Activated CD4-positive, alpha-beta T cell treated with anti-CD3 and anti-CD28 coated beads, Interleukin-2, amount 50 U/mL, for 16 hours (primary cell): Measurements from ENCODE around the gene CALML6.

Source experiments
- DNase-seq: peaks from one replicate; pipeline ENCODE4 v3.0.0-alpha.2; 2020

CALML6 gene

GRCh38 chr1:1911350-1912041 lies 3.6 kb upstream of the CALML6 start:
- no peak for DNase-seq

DNA sequence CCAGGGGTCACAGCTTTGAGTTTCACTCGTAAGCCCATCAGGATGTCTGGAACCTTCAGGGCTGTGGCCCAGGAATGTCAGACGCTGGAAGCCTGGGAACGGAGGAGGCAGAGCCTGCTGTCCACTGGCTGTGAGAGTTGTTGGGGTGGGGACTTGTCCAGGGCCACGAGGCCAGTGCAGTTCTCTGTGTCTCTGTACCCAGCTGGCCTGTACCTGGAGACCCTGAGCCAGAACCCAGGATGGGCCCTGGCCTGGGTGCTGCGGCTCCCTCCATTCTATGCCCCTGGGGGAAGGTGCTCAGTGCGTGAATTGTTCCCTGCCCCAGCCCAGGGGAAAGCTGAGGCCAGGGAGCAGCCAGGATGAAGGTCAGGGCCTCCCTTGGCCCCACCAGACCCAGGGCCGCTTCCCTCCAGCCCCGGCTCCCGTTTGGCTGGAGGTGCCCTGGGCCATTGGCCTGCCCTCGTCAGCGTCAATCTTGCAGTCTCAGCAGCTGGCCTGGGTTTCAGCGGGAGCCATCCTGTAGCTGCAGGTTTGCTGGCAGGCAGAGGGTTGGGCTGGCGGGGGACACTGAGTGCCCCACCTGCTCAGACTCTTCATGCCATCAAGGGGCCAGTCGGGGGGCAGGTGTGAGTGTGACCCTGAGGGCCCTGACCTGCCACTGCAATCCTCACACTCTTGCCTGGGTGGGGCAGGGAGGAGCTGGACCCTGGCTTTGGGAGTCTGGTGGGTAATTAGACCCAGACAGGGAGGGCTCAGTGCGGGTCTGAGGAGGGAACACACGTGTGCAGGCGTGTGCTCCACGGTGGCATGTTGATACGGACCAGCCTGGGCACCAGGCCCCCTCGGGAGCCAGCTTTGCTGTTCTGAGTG lies 724 bp upstream of the CALML6 start:
- DNase-seq = no peak

- DNase-seq = no peak
Measured at GRCh38 chr1:1915911-1916840, 1.1 kb downstream of the CALML6 start.

DNA sequence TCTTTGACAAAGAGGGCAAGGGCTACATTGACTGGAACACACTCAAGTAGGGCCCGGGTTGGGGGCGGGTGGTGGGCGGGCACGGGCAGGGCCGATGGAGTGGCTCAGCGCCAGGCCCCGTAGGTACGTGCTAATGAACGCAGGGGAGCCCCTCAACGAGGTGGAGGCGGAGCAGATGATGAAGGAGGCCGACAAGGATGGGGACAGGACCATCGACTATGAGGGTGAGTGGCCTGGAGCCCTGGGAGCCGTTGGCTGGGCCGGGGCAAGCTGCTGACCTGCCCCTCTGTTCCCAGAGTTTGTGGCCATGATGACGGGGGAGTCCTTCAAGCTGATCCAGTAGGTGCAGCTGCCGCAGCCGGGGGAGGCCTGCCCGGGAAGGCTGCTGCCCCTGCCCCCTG lies 1.8 kb downstream of the CALML6 start:
- no peak for DNase-seq

- no peak for DNase-seq
Measured at GRCh38 chr1:1917304-1917976, 2.4 kb downstream of the CALML6 start.

DNA sequence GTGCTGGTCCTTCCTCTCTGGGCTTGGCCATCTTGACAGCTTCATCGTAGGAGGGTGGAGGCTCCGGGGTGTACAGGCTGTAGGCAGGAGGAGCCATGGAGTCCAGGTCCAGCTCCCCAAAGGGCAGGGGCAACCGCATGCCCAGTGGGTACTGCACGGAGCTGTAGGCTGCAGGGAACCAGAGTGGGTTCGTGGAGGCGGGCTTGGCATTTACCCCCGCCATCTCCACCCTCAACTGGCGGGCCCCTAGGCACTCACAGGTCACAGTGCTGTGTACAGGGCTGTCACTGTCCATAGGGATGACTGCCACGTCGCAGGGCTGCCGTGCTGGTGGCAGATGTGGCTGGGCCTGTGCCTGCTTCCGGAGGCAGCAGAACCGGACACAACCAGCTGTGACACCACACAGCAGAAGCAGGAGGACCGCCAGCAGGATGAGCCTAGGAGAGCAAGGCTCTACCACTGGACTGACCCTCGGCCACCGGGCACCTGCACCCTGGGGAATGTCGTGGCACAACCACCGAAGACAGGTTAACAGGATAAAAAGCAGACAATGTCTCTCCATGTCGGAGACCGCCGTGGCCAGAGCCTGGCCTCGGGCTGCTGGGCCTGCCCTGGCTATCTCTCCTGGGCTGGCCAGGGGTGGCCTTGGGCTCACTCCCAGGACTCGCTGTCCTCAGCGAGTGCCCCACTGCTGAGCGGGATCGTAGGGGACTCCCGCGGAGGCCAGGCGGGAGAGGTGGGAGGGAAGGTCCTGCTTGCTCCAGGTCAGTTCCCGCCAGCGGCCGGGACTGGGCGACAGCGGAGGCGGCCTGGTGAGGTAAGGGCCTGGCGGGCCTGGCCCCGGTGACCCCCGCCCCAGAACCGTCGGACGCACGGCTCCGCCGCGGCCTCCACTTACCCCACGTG lies 3.2 kb downstream of the CALML6 start:
- DNase-seq = no peak

DNA sequence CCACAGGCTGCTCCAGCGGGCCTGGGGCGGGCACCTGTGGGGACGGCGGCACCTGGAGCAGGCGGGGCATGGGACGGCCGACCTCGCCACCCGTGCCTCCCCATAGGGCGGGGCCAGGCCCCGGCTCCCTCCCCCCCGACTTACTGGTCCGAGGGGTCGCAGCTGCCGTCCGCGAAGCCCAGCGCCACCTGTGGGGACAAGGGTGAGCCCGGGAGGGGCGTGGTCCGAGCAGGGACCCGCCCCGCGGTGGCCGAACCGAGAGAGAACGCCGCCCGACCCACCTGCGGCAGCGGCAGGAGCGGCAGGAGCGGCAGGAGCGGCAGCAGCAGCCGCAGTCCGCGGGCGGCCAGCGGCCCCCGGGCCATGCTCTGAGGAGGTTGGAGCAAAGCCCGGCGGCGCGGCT lies 3.8 kb downstream of the CALML6 start, which contains the start of gene TMEM52:
Gene TMEM52 (minus strand): TSS at position 379 of the 403 bp plus-strand sequence. CDS start 14 bp downstream, at position 365.
- DNase-seq = no peak

- DNase-seq = peak; percentile 100
Measured at GRCh38 chr1:1919304-1920056, 4.4 kb downstream of the CALML6 start.

GRCh38 chr1:1920057-1920607 lies 5.1 kb downstream of the CALML6 start:
- no peak for DNase-seq

- no peak for DNase-seq
Measured at GRCh38 chr1:1920608-1921458, 5.8 kb downstream of the CALML6 start.

DNA sequence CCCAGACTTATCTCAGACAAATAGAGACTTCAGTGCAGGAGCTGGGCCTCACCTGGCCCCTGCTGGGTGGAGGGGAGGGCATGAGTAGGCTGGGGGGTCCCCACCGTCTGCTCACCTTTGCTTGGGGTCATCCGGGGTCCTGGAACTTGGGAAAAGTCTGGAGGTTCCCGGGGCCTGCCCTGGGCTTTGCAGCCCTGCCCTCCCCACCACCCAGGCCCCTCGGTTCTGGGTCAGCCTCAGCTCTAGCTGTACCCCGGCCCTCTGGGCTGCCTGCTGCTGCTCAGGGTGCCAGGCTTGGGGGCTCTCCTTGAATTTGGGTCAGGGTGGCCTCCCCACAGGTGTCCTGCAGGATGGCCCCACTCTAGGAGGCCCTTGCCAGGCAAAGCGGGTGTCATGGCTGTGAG lies 6.4 kb downstream of the CALML6 start:
- no peak for DNase-seq

DNA sequence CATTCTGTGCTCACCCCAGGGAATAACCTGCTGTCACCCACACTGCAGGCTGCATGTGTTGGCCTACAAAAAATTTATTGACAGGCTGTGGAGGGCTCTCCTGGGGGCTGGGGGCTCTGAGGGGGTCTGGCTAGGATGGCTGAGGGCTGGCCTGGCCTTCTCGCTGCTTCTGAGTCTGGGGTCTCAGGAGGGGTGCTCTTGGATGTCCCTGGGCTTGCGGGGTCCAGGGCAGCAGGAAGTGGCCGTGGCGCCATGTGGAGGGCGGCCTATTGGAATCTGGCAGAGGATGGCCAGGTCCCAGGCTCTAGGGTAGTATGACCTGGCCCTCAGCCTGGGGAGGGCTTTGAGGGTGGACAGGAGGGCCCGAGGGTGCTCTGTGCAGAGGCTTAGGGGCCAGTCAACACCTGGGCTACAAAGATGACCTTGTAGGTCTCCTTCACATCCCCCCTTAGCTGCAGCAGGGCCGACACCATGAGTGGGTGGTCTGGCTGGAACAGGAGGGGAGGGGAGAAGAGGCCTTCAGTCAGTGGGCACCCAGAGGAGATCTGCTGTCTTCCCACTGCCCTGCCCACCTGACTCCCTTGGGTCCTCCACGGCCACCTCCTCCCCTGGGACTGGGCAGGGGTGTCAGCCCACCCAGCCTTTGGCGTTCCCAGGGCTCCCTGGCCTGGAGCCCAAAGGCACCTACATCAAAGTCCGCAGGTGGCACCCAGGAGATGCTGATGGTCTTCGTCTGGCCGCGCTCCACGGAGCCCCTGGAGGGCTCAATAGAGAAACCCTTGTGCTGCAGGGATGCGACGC lies 7.0 kb downstream of the CALML6 start:
- DNase-seq = no peak

- no peak for DNase-seq
Measured at GRCh38 chr1:1922702-1922955, 7.6 kb downstream of the CALML6 start.

GRCh38 chr1:1922956-1923833 lies 8.1 kb downstream of the CALML6 start:
- DNase-seq = no peak

DNA sequence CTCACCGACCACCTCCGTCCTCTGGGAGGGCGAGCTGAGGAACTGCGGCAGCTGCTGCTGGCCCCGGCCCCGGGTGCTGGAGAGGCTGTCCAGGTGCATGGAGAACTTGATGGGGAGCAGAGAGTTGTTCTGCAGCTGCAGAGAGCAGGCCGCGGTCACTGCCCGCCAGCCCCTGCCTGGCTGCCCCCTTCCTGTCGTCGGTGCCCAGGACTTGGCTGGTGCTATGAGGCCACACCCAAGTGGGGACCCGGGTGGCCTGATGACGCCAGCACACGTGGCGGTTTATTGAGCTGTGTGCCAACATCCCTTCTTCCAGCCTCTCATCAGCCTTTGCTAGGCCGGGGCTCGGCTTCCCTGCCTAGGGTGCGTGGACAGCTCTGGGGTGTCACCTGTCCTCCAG lies 9.3 kb downstream of the CALML6 start:
- no peak for DNase-seq

- DNase-seq = no peak
Measured at GRCh38 chr1:1924849-1925248, 9.8 kb downstream of the CALML6 start.
